HG03460 (cell line): ENCODE measurements around the gene LPCAT2.
"Not testable (repeated sequence)": the region's sequence is repeated elsewhere in the genome, so short reads cannot be mapped to it uniquely, and the experiment has no call there.

Source experiments
- ATAC-seq: cut with Tn5 transposase; IDR thresholded peaks from one replicate; pipeline ENCODE4 v1.9.1; 2021; ENCODE audit not compliant: unreplicated experiment

Gene LPCAT2

GRCh38 chr16:55577887-55578286 lies 69.0 kb downstream of the LPCAT2 start:
- no peak for ATAC-seq

DNA sequence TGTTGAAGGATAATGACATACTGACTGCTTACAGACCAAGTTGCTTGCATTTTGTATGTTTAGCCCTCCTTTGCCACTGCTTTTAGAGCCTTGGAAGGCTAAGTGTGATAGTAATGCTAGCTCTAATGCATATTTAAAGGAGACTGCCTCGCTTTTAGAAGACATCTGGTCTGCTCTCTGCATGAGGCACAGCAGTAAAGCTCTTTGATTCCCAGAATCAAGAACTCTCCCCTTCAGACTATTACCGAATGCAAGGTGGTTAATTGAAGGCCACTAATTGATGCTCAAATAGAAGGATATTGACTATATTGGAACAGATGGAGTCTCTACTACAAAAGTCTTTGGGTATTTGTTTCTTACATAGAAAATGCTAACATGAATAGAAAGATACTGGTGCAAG lies 76.8 kb downstream of the LPCAT2 start:
- ATAC-seq, result no peak

GRCh38 chr16:55588799-55589198 lies 79.9 kb downstream of the LPCAT2 start:
- no peak for ATAC-seq

DNA sequence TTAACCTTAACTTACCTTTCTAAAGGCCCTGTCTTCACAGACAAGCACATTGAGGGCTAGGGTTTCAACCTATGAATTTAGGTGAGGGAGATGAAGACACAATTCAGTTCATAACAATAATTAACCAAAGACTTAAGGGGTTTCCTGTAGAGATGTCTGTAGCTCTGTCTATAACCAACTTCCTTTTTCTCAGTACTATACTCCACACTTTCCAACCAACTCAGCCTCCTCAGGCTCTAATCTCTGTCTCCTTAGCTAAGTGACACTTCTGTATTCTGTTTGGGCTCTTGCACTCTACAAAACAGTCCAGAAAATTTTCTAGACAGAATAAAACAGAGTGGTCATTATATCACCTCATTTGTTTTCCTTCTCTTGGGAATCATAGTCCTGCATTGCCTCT lies 83.4 kb downstream of the LPCAT2 start:
- no peak for ATAC-seq

- ATAC-seq, result no peak
These were observed 89.1 kb downstream of the LPCAT2 start for GRCh38 chr16:55597928-55598327.

GRCh38 chr16:55605754-55606336 lies 97.0 kb downstream of the LPCAT2 start:
- no peak for ATAC-seq

DNA sequence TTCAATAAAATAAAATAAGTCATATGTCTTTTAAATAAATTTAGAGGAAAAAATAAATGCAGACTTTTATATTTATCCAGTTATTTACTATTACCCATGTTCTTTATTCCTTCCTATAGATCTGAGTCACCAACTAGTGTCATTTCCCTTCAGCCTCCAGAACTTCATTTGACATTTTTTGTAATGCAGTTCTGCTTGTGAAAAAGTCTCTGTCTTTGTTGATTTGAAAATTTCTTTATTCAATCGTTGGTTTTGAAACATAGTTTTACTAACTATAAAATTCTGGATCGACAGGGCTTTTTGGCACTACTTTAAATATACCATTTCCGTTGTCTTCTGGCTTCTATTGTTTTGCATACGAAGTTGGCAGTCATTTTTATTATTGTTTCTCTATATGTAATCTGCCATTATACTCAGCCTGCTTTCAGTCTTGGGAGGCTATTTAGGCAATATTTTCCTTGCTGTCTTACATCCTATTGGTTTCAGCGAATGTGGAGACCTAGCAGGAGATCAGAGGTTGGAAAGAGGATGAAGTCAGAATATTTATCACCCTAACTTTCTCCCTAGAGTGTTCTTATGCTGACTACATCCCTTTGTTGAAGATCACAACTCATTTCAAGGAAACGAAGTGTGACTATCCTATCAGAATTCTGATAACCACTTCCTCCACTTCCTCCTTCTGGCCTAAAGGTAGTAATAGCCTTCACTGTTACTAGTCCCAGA lies 104.9 kb downstream of the LPCAT2 start:
- ATAC-seq, result no peak

- ATAC-seq, result no peak
These were observed 106.2 kb downstream of the LPCAT2 start for GRCh38 chr16:55615071-55615470.

DNA sequence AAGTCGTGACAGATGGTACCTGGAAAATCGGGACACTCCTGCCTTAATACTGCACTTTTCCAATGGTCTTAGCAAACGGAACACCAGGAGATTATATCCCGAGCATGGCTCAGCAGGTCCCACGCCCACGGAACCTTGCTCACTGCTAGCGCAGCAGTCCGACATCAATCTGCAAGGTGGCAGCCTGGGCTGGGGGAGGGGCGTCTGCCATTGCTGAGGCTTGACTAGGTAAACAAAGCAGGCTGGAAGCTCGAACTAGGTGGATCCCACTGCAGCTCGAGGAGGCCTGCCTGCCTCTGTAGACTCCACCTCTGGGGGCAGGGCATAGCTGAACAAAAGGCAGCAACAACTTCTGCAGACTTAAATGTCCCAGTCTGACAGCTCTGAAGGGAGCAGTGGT lies 106.8 kb downstream of the LPCAT2 start:
- ATAC-seq, result not testable (repeated sequence)

DNA sequence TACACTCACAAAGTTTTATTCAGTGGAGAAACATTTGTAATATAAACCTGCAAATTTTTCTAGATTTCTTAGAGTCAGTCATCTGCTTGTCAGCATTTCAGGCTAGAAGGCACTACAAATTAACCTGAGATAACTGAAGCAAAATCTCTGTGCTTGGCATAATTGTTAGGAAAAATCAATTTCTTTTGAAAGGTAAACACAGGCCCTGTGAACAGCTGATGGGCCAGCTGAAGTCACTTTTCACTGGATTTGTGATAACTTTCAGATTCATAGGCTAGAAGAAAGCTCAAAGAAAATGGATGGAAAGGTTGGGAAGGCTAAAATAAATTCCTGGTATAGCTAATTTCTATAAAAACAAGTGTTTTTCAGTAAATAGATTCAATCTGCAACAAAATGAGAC lies 112.9 kb downstream of the LPCAT2 start:
- no peak for ATAC-seq

GRCh38 chr16:55622272-55622671 lies 113.4 kb downstream of the LPCAT2 start:
- no peak for ATAC-seq

DNA sequence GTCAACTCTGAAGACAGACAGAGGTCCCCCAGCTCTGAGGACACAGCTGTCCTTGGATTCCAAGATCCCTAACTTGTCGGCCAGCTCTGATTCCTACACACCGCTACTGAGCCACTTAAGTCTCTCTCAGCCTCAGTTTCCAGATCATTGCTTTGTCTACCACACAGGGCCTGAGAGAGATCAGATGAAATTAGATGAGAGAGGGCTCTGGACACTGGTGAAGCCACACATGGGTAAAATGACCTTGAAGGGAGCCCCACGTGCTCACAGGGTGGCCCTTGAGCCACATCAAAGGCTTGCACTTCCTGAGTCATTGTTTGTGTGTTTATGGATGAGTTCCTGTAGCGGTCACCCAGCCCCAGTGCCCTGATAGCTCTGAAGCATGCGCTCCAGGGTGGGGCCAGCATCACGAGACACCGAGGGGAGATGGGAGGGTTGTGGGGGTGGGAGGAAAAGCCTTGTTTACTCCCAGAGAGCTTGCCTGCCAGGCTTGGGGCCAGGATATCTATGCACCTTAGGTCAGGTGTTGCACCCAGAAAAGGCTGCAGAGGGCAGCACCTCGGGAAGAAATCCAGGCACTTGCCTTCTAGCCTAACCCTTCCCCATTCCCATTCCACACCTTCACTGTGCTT lies 114.2 kb downstream of the LPCAT2 start:
- ATAC-seq, result no peak

DNA sequence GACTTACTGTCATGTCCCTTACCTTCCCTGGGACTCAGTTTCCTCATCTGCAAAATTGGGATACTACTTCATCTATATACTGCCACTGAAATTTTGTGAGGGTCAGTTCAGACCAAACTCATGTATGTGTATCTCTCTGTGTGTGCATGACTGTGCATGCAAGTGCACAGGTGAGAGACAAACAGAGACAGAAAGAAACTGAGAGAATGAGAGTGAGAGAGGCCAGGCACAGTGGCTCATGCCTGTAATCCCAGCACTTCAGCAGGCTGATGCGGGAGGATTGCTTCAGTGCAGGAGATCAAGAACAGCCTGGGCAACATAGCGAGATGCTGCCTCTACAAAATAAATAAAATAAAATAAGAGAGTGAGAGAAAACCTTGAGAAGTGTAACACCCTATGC lies 114.8 kb downstream of the LPCAT2 start:
- ATAC-seq, result no peak

GRCh38 chr16:55624696-55625095 lies 115.8 kb downstream of the LPCAT2 start:
- ATAC-seq, result no peak

GRCh38 chr16:55625843-55626242 lies 117.0 kb downstream of the LPCAT2 start:
- ATAC-seq, result no peak

- ATAC-seq, result no peak
These were observed 119.6 kb downstream of the LPCAT2 start for GRCh38 chr16:55628306-55628968.

- ATAC-seq, result no peak
These were observed 121.9 kb downstream of the LPCAT2 start for GRCh38 chr16:55630774-55631173.

DNA sequence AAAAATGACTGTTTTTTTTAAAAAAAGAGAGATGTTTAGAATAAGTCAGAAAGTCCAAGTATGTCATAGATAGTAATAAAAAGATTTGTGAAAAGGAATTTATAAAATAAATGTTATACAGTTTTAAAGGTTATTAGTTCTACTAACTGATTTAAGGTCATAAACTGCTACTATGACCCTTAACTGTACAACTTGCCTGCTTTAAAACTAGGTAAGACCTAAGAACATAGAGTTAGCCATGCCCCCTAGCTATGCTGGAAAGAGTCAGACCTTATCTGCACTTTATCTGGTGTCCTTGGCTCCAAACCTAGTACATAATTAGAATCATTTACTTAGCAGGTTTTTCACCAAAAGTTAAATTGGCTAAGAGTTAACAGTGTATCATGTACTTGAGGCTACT lies 123.4 kb downstream of the LPCAT2 start:
- no peak for ATAC-seq

DNA sequence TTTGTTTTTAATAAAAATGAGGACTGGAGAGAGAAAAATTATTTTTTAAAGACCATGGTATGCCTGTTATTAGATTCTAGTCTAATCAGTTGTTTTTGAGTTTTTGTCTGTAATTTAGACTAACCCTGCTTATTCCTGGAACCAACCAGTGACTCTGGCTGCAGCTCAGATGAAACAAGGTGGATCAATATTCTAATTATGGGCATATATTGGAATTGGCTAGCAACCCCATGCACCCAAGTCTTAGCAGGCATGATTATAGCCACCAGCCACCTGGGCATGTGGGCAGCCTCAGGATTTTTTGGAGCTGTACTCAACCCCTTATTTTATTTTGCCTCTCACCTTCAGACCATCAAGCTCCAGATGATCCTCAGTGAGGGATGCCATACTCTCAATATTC lies 125.3 kb downstream of the LPCAT2 start:
- ATAC-seq, result no peak
